GM21528 (cell line): Measurements from ENCODE around the gene LRFN3.
A peak's percentile ranks its signal among the peaks of the same experiment; 100 is the strongest.
"Not testable (repeated sequence)": the region's sequence is repeated elsewhere in the genome, so short reads cannot be mapped to it uniquely, and the experiment has no call there.

Experiments used
- ATAC-seq: cut with Tn5 transposase; IDR thresholded peaks from one replicate; pipeline ENCODE4 v1.9.1; 2021; ENCODE audit warnings: mild to moderate bottlenecking, moderate library complexity; ENCODE audit not compliant: unreplicated experiment, low FRiP score

The LRFN3 gene

DNA sequence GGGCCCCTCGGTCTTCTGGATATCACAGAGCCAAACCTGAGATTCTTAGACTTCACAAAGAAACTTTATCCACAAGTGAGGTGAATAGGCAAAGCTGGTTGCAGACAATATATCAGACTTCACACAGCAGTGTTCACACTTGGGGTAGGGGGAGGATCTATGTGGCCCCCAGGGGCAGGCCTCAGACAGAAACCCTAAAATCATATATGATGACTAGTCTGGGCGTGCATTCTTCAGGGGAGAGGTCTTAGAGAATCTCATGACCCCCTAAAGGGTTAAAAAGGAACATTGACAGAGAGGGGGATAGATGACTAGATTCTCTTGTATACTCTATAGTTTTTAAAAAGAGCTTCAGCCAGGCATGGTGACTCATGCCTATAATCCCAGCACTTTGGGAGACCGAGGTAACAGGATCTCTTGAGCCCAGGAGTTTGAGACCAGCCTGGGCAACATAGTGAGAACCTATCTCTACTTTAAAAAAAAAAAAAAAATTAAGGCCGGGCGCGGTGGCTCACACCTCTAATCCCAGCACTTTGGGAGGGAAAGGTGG lies 30.9 kb upstream of the LRFN3 start:
- no peak for ATAC-seq

GRCh38 chr19:35907377-35907745 lies 28.8 kb upstream of the LRFN3 start:
- no peak for ATAC-seq

- no peak for ATAC-seq
These were observed 28.1 kb upstream of the LRFN3 start, which contains the start of gene TYROBP for GRCh38 chr19:35908010-35908441. TSS of gene TYROBP (minus strand) at chr19:35908295. CDS start at chr19:35908228, 67 bp downstream.

- no peak for ATAC-seq
These were observed 27.0 kb upstream of the LRFN3 start for GRCh38 chr19:35908973-35909683.

- no peak for ATAC-seq
These were observed 26.5 kb upstream of the LRFN3 start for GRCh38 chr19:35909684-35910035.

- not testable (repeated sequence) for ATAC-seq
These were observed 25.8 kb upstream of the LRFN3 start for GRCh38 chr19:35910355-35910754.

DNA sequence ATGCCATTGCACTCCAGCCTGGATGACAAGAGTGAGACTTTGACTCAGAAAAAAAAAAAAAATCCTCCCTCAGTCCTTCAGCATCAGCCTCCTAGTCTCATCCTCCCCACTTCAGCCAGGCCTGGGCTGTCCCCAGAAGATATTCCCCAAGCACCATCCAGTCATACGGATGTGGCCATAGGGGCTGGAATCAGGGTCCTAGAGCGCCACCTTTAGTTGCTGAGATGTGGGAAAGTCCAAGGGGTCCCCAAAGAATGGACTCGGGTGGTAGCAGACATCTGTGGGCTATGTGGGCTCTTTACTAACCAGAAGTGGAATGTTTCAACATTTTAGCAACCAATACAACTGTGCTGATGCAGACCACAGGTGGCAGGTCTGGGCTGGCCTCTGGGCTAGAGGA lies 25.0 kb upstream of the LRFN3 start:
- ATAC-seq = no peak

GRCh38 chr19:35911790-35912189 lies 24.4 kb upstream of the LRFN3 start:
- no peak for ATAC-seq

- ATAC-seq = no peak
These were observed 22.6 kb upstream of the LRFN3 start for GRCh38 chr19:35913589-35913988.

GRCh38 chr19:35915443-35915842 lies 20.7 kb upstream of the LRFN3 start:
- ATAC-seq = no peak

DNA sequence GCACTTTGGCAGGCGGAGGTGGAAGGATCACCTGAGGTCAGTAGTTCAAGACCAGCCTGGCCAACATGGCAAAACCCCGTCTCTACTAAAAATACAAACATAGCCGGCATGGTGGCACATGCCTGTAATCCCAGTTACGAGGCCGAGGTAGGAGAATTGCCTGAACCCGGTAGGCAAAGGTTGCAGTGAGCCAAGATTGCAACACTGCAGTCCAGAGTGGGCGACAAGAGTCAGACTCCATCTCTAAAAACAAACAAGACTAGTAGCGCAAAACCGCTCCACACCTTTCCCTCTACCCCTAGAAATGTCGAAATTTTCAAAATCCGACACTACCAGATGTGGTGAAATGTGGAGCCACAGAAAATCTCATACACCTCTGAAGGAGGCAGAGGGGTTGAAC lies 16.9 kb upstream of the LRFN3 start:
- ATAC-seq = no peak

DNA sequence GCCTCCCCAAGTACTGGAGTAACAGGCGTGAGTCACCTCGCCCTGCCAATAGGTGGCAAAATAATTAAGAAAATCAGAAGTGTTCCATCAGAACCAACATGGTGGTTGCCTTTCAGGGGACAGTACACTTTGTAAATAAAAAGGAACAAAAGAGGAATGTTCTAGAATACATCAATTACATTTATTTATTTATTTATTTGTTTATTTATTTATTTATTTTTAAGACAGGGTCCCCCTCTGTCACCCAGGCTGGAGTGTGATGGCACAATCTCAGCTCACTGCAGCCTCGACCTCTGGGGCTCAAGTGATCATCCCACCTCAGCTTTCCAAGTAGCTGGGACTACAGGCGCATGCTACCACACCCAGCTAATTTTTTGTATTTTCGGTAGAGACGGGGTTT lies 15.2 kb upstream of the LRFN3 start:
- ATAC-seq = no peak

DNA sequence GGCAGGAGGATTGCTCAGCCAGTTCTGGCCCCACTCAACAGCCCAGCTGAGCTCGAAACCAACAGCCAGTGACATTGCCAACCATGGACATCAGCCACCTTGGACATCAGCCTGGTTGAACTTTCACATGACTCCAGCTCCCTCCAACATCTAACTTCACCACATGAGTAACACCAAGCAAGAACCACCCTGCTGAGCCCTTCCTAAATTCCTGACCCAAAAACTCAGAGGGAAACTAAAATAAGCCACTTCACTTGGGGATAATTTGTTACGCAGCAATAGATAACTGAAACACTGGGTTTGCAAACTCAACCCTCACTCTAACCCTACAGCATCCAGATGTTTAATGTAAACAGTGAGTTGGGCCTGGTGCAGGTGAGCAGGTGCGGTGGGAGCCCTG lies 10.7 kb upstream of the LRFN3 start:
- no peak for ATAC-seq

- no peak for ATAC-seq
These were observed 7.7 kb upstream of the LRFN3 start for GRCh38 chr19:35928507-35928906.

DNA sequence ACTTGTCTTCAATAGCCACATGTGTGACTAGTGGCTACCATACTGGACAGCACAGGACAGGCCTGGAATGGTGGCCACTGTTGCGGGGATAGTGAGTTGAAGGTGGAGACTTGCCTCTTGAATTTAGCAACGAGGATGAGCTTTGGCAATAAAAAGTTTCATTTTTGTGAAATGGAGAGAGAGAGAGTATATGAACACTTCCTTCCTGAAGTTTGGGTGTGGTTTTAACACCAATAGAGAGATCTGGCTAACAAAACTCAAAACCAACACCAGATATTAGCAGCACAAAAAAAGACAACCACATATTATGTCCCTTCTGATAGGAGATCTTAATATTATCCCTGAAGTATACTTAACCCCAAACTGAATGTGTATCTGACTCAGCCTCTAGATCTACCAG lies 6.3 kb upstream of the LRFN3 start:
- ATAC-seq = no peak

GRCh38 chr19:35931161-35931873 lies 4.9 kb upstream of the LRFN3 start:
- peak; percentile 90 for ATAC-seq

DNA sequence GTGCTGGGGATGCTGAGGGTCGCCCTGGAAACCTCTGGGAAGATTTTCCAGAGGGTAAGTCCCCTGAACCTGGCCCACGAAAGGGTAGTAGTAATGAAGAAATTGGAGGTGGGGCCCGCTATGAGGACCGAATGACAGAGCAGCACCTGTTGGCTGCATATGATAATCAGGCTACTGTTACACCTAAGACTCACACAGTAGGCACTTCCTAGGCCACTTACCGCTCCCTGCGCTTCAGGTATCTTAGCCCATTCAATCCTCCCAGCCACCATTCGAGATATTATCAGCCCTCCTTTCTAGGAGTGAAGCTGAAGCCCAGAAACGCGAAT lies 4.3 kb upstream of the LRFN3 start:
- peak; percentile 13 for ATAC-seq

- no peak for ATAC-seq
These were observed 3.8 kb upstream of the LRFN3 start for GRCh38 chr19:35932291-35932936.

DNA sequence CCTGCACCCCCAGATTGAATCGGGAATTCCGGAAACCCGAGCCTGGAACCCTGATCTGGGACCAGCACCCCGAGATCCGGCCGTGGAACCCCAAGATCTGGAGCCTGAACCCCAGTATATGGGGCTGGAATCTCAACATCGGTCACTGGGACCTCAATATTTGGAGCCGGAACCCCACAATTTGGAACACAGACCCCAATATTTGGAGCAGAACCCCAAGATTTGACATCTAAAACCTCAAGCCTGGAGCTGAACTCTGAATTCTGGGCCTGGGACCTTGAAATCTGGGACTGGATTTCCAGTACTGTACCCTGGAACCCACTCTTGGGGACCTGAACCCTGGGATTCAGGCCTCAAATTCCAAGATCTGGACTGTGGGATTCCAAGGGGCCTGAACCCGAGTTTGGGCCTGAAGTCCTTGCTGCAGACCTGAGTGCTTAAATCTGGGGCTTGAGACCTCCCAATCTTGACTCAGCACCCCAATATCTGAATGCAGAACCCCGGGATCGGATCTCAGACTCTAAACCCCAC lies 629 bp downstream of the LRFN3 start:
- ATAC-seq = no peak

DNA sequence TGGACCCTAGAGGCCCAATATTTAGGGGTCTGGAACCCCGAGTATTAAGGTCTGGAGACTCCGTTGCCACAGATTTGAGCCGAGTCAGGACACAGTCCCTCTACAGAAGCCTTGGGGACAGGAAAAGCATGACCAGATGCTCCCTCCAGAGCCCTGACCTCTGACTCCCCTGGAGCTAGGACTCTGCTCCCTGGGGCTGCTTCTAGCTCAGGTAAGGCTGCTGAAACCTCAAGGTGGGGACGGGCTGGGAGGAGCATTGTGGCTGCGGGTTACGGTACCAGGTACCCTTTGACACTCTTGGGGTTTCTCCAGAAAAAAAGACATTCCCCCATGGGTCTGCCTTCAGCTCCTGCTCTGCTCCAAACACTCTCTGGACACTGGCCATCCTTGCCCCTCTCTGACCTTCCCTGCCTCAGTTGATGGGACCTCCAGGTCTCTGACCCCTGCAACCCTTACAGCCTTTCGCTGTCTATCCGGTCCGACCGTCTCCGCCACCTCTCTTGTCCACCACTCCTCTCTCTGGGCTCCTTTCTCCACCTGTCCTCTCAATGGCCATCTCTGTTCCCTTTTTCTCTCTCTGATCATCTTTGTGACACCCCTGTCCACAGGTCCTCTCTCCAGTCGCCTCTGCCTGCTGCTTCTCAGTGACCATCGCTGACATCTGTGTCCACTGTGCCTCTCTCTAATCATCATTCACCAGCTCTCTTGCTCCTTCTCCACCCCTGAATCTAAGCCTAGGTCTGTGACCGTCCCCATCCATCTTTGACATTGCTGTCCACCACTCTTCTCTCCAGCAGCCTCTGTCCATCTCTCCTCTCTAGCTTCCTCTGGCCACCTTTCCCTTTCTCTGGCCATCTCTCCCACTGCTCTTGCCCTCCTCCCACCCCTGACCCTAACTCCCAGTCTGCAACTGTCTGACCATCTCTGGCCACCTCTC lies 1.4 kb downstream of the LRFN3 start:
- ATAC-seq = no peak
